ENCODE measurements around the gene ASTN2.

Gene ASTN2

GRCh38 chr9:116859763-116860162 is 555.1 kb downstream of the ASTN2 start:
- H3K4me3 ChIP-seq (ENCODE audit: low read depth, low read length), result no peak overlapping the region
- TF ChIP-seq, protein P1, sequence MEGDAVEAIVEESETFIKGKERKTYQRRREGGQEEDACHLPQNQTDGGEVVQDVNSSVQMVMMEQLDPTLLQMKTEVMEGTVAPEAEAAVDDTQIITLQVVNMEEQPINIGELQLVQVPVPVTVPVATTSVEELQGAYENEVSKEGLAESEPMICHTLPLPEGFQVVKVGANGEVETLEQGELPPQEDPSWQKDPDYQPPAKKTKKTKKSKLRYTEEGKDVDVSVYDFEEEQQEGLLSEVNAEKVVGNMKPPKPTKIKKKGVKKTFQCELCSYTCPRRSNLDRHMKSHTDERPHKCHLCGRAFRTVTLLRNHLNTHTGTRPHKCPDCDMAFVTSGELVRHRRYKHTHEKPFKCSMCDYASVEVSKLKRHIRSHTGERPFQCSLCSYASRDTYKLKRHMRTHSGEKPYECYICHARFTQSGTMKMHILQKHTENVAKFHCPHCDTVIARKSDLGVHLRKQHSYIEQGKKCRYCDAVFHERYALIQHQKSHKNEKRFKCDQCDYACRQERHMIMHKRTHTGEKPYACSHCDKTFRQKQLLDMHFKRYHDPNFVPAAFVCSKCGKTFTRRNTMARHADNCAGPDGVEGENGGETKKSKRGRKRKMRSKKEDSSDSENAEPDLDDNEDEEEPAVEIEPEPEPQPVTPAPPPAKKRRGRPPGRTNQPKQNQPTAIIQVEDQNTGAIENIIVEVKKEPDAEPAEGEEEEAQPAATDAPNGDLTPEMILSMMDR (IDR thresholded peaks at IDR 0.05; ENCODE audit: low read depth, low read length, missing control alignments), result no peak
- no peak for DNase-seq (ENCODE audit: low read depth)

DNA sequence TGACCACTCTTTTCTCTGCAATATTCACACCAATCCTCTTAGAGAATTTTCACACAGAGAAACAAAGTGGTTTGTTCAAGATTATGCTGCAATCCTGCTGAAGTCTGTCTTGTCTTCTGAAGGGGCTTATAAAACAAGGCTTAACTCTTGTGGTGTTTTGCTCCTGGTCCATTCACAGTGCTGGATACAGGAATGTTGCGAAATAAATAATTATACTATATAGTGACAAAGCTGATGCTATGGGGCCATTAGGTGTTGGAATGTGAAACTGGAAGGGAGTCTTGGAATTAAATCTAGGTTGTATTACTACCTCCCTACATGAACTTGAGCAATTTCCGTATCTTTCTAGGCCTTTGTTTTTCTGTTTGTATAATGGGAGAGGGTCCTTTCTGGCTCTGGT is 557.5 kb downstream of the ASTN2 start:
- TF ChIP-seq, protein P1 (IDR thresholded peaks at IDR 0.05; ENCODE audit: low read depth, low read length, missing control alignments), result no peak
- DNase-seq (ENCODE audit: low read depth), result no peak
- no peak overlapping the region for H3K4me3 ChIP-seq (ENCODE audit: low read depth, low read length)

- TF ChIP-seq, protein P1 (IDR thresholded peaks at IDR 0.05; ENCODE audit: low read depth, low read length, missing control alignments), result no peak
- no peak for DNase-seq (ENCODE audit: low read depth)
- H3K4me3 ChIP-seq (ENCODE audit: low read depth, low read length), result no peak overlapping the region
Observed at GRCh38 chr9:116855881-116856662, 558.8 kb downstream of the ASTN2 start.

DNA sequence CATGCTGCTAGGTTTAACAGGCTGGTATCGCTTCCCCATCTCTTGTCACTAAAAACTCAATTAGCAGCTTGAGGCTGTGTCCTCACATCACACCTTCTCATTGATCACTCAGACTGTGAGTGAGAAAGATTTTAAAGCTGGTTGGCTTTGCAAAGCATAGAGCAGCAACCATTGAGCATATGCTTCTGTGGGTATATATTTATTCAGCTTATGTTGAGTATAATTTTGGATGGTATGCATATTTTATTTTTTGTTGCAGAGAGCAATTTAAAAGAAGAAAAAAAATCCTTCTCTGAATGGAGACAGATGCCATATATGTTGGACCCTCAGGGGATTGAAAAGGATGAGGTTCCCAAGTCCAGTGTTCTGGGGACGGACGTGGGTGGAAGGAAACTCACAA is 565.1 kb downstream of the ASTN2 start:
- H3K4me3 ChIP-seq (ENCODE audit: low read depth, low read length), result no peak overlapping the region
- no peak for DNase-seq (ENCODE audit: low read depth)
- TF ChIP-seq, protein P1 (IDR thresholded peaks at IDR 0.05; ENCODE audit: low read depth, low read length, missing control alignments), result no peak

DNA sequence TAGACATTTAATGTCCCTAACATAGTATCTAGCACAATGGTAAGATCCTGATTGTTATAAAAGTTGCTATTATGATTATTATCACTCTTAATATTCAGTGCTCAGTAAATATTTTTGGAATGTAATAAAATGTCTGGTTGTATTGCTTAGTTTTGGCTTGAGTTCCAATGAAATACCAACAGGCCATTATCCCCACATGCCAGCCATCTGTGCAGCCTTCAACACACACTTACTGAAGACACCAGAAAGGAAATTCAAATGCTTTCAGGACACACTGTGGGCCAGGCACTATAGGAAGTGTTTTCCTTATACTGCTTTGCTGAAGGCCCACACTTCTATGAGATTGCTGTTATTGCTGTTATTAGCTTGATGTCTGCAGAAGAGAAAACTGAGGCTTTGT is 570.2 kb downstream of the ASTN2 start:
- no peak for DNase-seq (ENCODE audit: low read depth)
- no peak overlapping the region for H3K4me3 ChIP-seq (ENCODE audit: low read depth, low read length)
- TF ChIP-seq, protein P1 (IDR thresholded peaks at IDR 0.05; ENCODE audit: low read depth, low read length, missing control alignments), result no peak

- DNase-seq (ENCODE audit: low read depth), result no peak
Observed at GRCh38 chr9:116843863-116844620, 570.8 kb downstream of the ASTN2 start.

More at GRCh38 chr9:116843863-116844620, 570.8 kb downstream of the ASTN2 start:
- H3K4me3 ChIP-seq (ENCODE audit: low read depth, low read length), result no peak overlapping the region
- TF ChIP-seq, protein P1 (IDR thresholded peaks at IDR 0.05; ENCODE audit: low read depth, low read length, missing control alignments), result no peak

All from GM12864 (cell line).